Tibial artery (tissue), 4 donors: ENCODE measurements around the gene HS3ST3A1.

Experiments used
- DNase-seq, 2 donors: peaks; one replicate each; pipeline ENCODE4 v3.0.0-alpha.2; 2019
- H3K27ac ChIP-seq, 2 donors: fragments of 200-600 bp; sonication (generic) in 1 of 2; 1 replicate in 1 of 2; 2 replicates in 1 of 2; pipeline ENCODE4 v1.5.1; 2018 to 2019; ENCODE audit warnings: mild to moderate bottlenecking in 1 of 2
- H3K27me3 ChIP-seq, 2 donors: fragments of 200-600 bp; sonication (generic) in 1 of 2; one replicate each; pipeline versions ENCODE4 v1.5.1 to v1.6.0; 2016 to 2019
- H3K36me3 ChIP-seq, 3 donors: fragments of 200-600 bp; sonication (generic) in 2 of 3; one replicate each; pipeline ENCODE4 v1.5.1; 2016 to 2019; ENCODE audit warnings: mild to moderate bottlenecking in 2 of 3
- H3K4me1 ChIP-seq, 4 donors: fragments of 200-600 bp; sonication (generic) in 2 of 4; 1 replicate in 3 of 4; 2 replicates in 1 of 4; pipeline ENCODE4 v1.5.1; 2016 to 2019
- H3K4me3 ChIP-seq, 2 donors: fragments of 200-600 bp; sonication (generic) in 1 of 2; 1 replicate in 1 of 2; 2 replicates in 1 of 2; pipeline ENCODE4 v1.5.1; 2018 to 2019; ENCODE audit warnings: mild to moderate bottlenecking in 2 of 2
- H3K9me3 ChIP-seq, 3 donors: fragments of 200-600 bp; sonication (generic) in 1 of 3; one replicate each; pipeline ENCODE4 v1.5.1; 2016 to 2019
- intact Hi-C: fragments of 100-400 bp; cut with DNase I; formaldehyde crosslinking; loops from one replicate; pipeline ENCODE4 v1.15.0; 2023; ENCODE audit warnings: low total_unique reads
- TF ChIP-seq, protein P1 (sequence below), 2 experiments: fragments of 200-600 bp in 1 of 2; fragments of 450-650 bp in 1 of 2; IDR thresholded peaks; one replicate each; pipeline ENCODE4 v1.5.1; 2017 to 2019; ENCODE audit warnings: antibody characterized with exemption in 2 of 2, mild to moderate bottlenecking in 1 of 2, moderate library complexity in 1 of 2

HS3ST3A1 gene

DNA sequence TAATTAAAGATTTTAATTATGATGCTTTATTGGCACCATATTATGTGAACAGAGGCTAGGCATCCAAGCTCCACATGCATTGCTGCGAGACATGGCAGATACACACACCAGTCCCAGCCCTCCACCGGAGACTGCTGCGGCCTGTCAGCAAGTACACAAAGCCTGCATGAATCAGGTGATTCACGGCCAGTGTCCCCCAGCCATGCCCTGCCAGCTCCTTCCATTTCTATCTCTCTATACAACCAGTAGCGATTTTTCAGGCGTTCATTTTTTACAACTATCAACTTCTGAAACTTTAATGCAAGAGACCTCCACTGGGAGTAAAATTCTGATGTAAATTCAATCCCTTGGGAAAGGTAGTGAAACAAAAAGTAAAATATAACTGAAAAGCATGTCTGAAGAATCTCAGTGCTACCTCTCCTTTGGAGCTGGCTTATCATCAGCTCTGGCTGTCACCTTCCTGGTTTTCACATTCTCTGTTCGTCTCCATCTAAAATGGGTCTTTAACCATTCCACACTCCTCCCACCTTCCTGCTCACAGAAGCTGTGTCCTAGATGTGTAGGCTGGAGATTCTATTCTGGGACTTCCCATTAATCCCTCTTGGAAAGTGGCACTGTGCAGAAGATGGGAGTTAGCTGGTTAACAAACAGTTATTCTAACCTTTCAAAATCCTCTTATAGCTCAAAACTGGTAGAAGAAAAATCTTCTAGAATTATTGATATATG, 32.2 kb downstream of the HS3ST3A1 start:
- intact Hi-C loops, result loop anchor here (5.0 kb wide), 1 partner anchor 897 kb away; no protein-coding TSS in a partner anchor
- H3K36me3 ChIP-seq, result no peaks in the 10 kb centered on the region
- H3K4me1 ChIP-seq, result no peaks in the 10 kb centered on the region
- peaks cover 0 to 4% of the 10 kb centered on the region in 2 donors for H3K27me3 ChIP-seq
- DNase-seq, result no peak
- TF ChIP-seq, protein P1, sequence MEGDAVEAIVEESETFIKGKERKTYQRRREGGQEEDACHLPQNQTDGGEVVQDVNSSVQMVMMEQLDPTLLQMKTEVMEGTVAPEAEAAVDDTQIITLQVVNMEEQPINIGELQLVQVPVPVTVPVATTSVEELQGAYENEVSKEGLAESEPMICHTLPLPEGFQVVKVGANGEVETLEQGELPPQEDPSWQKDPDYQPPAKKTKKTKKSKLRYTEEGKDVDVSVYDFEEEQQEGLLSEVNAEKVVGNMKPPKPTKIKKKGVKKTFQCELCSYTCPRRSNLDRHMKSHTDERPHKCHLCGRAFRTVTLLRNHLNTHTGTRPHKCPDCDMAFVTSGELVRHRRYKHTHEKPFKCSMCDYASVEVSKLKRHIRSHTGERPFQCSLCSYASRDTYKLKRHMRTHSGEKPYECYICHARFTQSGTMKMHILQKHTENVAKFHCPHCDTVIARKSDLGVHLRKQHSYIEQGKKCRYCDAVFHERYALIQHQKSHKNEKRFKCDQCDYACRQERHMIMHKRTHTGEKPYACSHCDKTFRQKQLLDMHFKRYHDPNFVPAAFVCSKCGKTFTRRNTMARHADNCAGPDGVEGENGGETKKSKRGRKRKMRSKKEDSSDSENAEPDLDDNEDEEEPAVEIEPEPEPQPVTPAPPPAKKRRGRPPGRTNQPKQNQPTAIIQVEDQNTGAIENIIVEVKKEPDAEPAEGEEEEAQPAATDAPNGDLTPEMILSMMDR (IDR thresholded peaks at IDR 0.05), result no peak
- no peak overlapping the region for H3K27ac ChIP-seq
- peaks cover 0 to 9% (median 0%) of the 10 kb centered on the region in 3 donors for H3K9me3 ChIP-seq
- no peak overlapping the region for H3K4me3 ChIP-seq

DNA sequence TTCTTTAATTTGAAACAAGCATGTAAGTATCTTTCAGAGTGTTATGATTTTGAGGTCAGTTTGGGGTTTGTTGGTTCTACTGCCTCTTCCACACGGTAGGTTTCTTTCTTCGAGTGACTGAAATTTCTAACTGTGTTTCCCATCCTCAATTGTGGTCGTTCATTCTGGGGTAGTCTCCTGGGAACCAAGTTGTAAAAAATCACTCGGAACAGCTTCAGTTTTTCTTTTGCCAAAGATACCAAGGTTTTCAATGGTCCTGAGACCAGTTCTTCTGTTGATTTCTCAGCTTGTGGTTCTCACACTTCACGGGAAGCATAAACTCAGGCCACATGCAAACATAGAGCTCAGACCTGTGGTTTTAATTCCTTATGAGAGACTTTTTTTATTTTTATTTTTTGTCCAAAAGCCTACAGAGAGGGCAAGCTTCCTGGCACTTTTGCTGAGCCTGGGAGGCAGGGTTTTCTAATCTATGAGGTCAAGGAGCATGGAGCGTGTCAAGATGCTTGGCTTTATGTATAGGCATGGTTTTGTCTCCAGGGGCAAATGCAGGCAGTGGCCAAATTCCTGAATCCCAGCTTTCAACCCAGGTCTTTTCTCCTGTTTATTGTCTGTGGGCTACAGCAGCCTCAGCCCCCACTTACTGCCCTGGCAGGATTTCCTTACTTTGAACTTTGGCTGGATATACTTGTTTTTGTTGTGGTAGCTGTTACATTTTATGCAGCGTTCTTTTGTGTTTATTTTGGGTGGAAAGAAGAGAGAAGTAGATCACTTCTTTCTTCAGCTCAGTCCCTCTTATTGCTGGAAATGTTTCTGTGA, 32.9 kb downstream of the HS3ST3A1 start:
- intact Hi-C loops, result no loop called here
- peaks cover 0 to 9% (median 0%) of the 10 kb centered on the region in 3 donors for H3K9me3 ChIP-seq
- no peak for DNase-seq
- H3K27ac ChIP-seq, result no peak overlapping the region
- no peak overlapping the region for H3K4me3 ChIP-seq
- no peaks in the 10 kb centered on the region for H3K4me1 ChIP-seq
- TF ChIP-seq, protein P1 (IDR thresholded peaks at IDR 0.05), result no peak
- H3K36me3 ChIP-seq, result no peaks in the 10 kb centered on the region
- peaks cover 0 to 4% of the 10 kb centered on the region in 2 donors for H3K27me3 ChIP-seq

DNA sequence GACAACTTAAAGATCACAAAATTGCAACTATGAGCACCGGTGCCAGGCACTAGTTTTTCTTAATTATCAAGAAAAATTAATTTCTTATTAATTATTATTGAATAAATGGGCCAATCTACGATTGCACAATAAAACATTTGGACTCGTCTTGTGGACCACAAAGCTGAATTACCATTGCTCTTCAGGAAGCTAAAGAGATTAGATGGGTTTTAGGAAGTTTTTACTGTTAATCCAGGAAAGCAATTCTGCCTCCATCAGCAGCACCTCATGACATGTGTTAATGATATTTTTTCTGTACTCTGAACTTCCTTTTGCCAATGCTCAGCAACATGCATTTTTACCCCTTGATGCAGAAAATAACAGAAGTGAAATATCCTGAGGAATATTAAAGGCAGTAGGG, 37.9 kb downstream of the HS3ST3A1 start:
- intact Hi-C loops, result no loop called here
- Histone ChIP-seq H3K4me1 (no peaks in the 10 kb centered on the region), H3K9me3 (peaks cover 0 to 9% (median 0%) of the 10 kb centered on the region in 3 donors), H3K27me3 (no peaks in the 10 kb centered on the region), H3K27ac (no peak overlapping the region), H3K36me3 (no peaks in the 10 kb centered on the region), H3K4me3 (no peak overlapping the region)
- no peak for DNase-seq
- TF ChIP-seq, protein P1 (IDR thresholded peaks at IDR 0.05), result no peak

DNA sequence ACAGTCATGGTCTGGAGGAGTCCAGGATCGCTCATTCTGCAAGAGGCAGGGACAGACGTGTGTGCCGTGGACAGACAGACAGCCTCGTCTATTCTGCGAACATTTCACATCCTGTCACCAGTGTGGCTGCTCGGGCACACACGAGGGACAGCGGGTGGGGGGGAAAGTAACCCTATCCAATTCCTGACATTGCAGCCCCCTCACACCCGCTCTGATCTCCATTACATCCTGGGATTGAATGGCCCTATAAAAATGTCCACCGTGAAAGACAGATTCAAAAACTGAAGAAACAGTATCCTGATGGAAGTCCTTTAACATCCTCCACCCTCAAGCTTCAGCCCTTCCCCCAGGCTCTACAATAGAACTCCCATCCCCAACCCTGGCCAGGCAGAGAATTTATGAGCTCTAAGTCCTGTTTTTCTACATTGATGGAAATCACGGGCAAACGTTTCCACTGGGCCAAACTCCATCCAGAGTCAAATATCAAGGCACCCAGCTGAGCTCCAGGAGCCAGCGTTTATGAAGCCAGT, 39.4 kb downstream of the HS3ST3A1 start:
- Histone ChIP-seq H3K9me3 (peaks cover 0 to 8% (median 0%) of the 10 kb centered on the region in 3 donors), H3K4me3 (no peak overlapping the region), H3K4me1 (no peaks in the 10 kb centered on the region), H3K27me3 (no peaks in the 10 kb centered on the region), H3K27ac (no peak overlapping the region), H3K36me3 (no peaks in the 10 kb centered on the region)
- TF ChIP-seq, protein P1 (IDR thresholded peaks at IDR 0.05), result no peak
- DNase-seq, result no peak
- intact Hi-C loops, result no loop called here

DNA sequence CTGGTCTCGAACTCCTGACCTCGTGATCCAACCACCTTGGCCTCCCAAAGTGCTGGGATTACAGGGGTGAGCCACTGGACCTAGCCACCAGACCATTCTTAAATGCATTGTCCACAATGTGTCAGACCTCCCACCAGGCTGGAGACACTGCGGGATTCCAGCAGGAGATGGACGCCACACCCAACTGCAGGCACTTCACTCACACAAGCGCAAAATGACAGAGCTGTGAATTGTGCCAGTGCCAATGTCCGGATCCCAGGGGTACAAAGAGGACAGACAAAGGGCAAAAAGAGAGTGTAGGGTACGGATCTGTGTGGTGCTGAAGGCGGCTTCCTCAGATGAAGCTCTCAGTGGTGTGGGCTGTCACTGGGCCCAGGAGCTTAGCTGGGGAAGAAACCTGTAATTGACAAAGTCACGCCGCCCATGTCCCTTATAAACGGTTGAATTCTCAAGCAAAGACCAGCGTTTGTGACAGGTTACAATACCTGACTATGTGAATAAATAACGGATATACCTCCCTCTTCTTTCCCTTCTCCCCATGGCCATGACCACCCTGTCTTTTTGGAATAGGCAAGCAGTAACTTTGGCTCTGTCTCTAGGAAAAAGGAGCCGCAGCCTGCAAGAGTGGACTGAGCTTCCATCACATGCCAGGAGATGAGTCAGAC, 40.0 kb downstream of the HS3ST3A1 start:
- Histone ChIP-seq H3K9me3 (peaks cover 0 to 2% (median 0%) of the 10 kb centered on the region in 3 donors), H3K27ac (no peak overlapping the region), H3K27me3 (no peaks in the 10 kb centered on the region), H3K4me1 (no peaks in the 10 kb centered on the region), H3K4me3 (no peak overlapping the region), H3K36me3 (no peaks in the 10 kb centered on the region)
- intact Hi-C loops, result no loop called here
- DNase-seq, result peak in 1 of 2 donors; percentile 58
- TF ChIP-seq, protein P1 (IDR thresholded peaks at IDR 0.05), result no peak
